Activated naive CD8-positive, alpha-beta T cell (primary cell): Measurements from ENCODE around the gene IL10RB.

Experiments used
- H3K27ac Mint-ChIP-seq: one replicate; pipeline ENCODE4 v1.8.0; 2021; ENCODE audit warnings: mixed read lengths
- H3K27me3 Mint-ChIP-seq: one replicate; pipeline ENCODE4 v1.8.0; 2021; ENCODE audit warnings: mixed read lengths
- H3K36me3 Mint-ChIP-seq: one replicate; pipeline ENCODE4 v1.8.0; 2021; ENCODE audit warnings: mixed read lengths
- H3K4me1 Mint-ChIP-seq: one replicate; pipeline ENCODE4 v1.8.0; 2021; ENCODE audit warnings: low read depth, mixed read lengths
- H3K4me3 Mint-ChIP-seq: one replicate; pipeline ENCODE4 v1.8.0; 2021; ENCODE audit warnings: mild to moderate bottlenecking, mixed read lengths
- H3K9me3 Mint-ChIP-seq: one replicate; pipeline ENCODE4 v1.8.0; 2021; ENCODE audit warnings: low read depth, mixed read lengths

Gene IL10RB

DNA sequence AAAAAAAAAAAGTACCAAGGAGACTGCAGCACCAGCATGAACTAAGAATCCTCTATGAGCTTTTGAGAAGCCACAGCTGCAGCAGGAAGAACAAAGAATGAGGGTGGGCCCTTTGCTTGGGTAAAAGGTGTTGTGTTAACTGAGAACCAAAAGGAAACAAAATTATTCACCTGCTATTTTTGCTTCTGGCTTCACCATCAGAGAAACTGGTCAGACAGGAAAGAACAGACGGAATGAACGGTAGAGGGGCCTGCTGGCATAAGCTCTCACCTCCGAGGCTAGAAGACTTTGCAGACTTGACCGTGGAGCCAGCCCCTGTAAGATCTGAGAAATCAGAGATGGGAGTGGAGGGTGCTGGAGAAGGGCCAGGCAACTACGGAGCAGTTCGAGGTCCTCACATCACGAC lies 27.6 kb downstream of the IL10RB start:
- Mint-ChIP-seq H3K4me3 (peak overlapping the region; percentile 42), H3K27ac (peak overlapping the region; percentile 76), H3K27me3 (no peaks in the 10 kb centered on the region), H3K4me1 (peaks cover 31% of the 10 kb centered on the region), H3K9me3 (no peaks in the 10 kb centered on the region), H3K36me3 (peaks cover 8% of the 10 kb centered on the region)

DNA sequence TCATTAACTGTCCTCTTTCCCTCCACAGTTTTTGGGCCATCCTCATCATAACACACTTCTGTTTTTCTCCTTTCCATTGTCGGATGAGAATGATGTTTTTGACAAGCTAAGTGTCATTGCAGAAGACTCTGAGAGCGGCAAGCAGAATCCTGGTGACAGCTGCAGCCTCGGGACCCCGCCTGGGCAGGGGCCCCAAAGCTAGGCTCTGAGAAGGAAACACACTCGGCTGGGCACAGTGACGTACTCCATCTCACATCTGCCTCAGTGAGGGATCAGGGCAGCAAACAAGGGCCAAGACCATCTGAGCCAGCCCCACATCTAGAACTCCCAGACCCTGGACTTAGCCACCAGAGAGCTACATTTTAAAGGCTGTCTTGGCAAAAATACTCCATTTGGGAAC lies 30.0 kb downstream of the IL10RB start:
- Mint-ChIP-seq H3K27me3 (no peaks in the 10 kb centered on the region), H3K36me3 (peaks cover 8% of the 10 kb centered on the region), H3K9me3 (no peaks in the 10 kb centered on the region), H3K4me3 (no peak overlapping the region), H3K27ac (peak overlapping the region; percentile 54), H3K4me1 (peaks cover 53% of the 10 kb centered on the region)

DNA sequence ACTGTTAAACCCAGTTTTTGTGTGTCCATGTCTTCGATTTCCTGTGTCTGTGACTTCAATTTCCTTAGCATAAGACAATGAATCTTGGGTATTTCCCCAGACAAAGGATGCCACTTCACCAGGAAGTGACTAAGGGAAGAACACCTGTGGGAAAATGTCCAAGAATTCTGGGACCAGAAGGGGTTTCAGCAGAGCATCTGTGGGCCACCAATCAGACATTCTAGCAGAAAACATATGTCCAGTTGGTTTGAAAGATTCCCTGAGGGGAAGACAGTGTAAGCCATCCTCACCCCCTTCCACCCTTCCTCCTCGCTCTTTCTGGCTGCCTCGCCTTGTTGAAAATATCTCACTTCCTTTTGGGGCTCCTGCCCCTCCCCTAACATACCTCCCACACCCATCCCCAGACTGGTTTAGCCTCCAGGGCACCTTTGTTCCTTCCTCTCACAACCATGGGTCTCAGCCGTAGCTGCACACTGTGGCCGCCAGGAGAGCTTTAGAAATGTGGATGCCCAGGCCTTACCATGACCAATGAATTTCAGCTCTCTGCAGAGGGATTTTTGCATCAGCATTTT lies 33.1 kb downstream of the IL10RB start:
- Mint-ChIP-seq H3K36me3 (peaks cover 8% of the 10 kb centered on the region), H3K27me3 (no peaks in the 10 kb centered on the region), H3K9me3 (no peaks in the 10 kb centered on the region), H3K27ac (peak overlapping the region; percentile 93), H3K4me3 (peak overlapping the region; percentile 67), H3K4me1 (peaks cover 47% of the 10 kb centered on the region)

DNA sequence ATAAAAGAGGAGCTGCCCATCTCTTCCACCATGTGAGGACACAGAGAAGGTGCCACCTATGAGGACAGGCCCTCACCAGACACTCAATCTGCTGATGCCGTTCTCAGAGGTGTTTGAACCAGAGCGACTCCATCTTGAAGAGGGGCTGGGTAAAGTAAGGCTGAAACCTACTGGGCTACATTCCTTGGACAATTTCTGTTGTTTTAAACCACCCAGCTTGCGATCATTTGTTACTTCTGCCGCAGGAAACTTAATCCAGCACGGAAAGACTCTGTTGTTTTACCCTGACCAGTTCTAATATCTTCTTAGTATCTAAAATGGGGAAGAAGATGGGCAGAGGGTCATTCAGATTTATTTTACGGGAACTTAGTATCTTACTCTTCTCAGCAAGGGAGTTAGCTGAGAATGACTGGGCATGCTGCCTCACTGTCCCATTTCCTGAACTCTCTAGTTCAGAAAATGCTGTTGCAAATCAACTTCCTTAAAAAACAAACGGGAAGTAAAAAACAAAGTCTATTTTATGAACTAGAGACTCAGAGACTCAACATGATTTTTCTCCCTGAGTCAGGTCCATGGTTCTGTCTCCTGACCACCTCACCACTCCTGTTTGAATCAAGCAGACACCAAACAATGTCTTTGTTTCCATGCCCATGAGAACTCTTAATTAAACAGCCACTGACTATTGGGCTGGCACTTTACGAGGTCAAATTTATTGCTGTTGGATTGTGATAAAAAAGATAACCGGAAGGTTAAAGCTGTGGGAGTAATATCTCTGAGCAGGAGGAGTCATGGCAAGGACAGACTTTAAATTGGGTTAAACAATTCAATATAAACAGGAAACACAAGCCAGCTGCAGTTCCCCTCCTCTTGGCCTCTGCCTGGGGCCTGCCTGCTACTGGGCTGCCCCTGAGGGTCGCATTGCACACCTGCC lies 34.8 kb downstream of the IL10RB start:
- Mint-ChIP-seq H3K4me3 (no peak overlapping the region), H3K27ac (peak overlapping the region; percentile 54), H3K36me3 (peaks cover 5% of the 10 kb centered on the region), H3K27me3 (no peaks in the 10 kb centered on the region), H3K4me1 (peaks cover 46% of the 10 kb centered on the region), H3K9me3 (no peaks in the 10 kb centered on the region)

DNA sequence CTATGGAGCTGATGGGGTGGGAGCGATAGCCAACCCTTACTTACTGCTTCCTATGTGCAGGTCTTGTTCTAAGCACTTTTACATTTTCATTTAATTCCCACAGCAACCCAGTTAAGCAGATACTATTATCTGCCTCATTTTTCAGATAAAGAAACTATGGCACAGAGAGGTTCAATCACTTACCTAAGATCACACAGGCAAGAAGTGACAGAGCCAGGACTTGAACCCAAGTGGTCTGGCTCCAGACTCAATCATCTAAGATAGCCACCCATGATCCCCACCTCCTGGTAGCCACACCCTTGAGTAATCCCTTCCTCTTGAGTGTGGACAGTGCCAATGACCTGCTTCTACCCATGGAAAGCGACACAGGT lies 35.5 kb downstream of the IL10RB start:
- Mint-ChIP-seq H3K27me3 (no peaks in the 10 kb centered on the region), H3K4me1 (peaks cover 46% of the 10 kb centered on the region), H3K4me3 (no peak overlapping the region), H3K27ac (peak overlapping the region; percentile 54), H3K9me3 (no peaks in the 10 kb centered on the region), H3K36me3 (peaks cover 2% of the 10 kb centered on the region)

DNA sequence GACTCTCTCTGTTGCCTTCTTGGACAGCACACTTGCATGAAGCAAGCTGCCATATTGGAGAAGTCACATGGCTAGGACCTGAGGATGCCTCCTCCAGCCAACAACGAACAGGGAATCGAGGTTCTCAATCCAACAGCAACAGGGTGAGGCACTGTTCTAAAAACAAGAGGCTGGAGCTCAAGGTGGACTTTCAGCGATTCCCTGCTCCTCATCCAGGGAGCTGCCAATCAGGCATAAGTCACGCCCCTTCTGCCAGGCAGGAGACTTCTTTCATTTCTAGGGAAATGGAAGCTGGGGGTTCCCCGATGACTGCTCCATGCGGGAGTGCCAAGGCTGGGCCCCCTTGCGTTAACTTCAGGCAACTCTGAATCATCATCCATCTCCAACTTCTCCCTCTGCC lies 35.9 kb downstream of the IL10RB start:
- H3K36me3 Mint-ChIP-seq = peaks cover 2% of the 10 kb centered on the region
- peaks cover 45% of the 10 kb centered on the region for H3K4me1 Mint-ChIP-seq
- no peaks in the 10 kb centered on the region for H3K9me3 Mint-ChIP-seq
- no peak overlapping the region for H3K4me3 Mint-ChIP-seq
- H3K27me3 Mint-ChIP-seq = no peaks in the 10 kb centered on the region
- no peak overlapping the region for H3K27ac Mint-ChIP-seq

DNA sequence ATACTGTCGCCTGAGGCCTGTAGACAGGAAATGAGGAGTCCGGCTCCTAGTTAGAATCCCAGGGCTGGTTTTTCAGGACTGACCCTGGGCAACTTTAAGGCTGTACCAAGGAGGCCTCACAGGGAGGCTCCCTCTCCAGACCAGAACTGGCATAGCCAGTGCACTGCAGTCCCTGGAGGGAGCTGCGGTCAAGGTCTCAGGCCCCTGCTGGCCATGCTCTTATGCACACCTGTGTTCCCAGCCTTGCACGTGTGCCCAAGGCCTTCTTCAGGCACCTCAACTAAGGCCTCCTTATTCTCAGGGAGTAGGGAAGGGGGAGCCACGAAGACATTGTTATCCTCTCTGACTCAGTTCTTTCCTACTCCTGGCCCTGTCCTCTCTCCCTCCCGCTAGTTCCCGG lies 36.6 kb downstream of the IL10RB start:
- Mint-ChIP-seq H3K4me3 (no peak overlapping the region), H3K27ac (no peak overlapping the region), H3K4me1 (peaks cover 43% of the 10 kb centered on the region), H3K9me3 (no peaks in the 10 kb centered on the region), H3K27me3 (no peaks in the 10 kb centered on the region), H3K36me3 (no peaks in the 10 kb centered on the region)

DNA sequence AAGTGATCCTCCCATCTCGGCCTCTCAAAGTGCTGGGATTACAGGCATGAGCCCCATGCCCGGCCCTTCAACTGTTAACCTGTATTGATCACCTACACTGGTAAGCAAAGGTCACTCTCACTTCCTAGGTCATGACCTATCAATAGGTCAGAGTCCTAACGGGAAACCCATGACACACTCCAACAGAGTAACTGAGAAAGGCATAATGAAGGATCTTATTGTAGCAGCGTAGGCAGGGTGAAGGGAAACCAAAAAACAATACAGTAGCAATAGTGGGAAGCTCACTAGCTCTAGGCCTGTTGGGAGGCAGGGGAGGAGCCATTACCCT lies 39.1 kb downstream of the IL10RB start:
- Mint-ChIP-seq H3K27ac (no peak overlapping the region), H3K9me3 (no peaks in the 10 kb centered on the region), H3K4me3 (no peak overlapping the region), H3K27me3 (no peaks in the 10 kb centered on the region), H3K4me1 (peaks cover 32% of the 10 kb centered on the region), H3K36me3 (no peaks in the 10 kb centered on the region)

DNA sequence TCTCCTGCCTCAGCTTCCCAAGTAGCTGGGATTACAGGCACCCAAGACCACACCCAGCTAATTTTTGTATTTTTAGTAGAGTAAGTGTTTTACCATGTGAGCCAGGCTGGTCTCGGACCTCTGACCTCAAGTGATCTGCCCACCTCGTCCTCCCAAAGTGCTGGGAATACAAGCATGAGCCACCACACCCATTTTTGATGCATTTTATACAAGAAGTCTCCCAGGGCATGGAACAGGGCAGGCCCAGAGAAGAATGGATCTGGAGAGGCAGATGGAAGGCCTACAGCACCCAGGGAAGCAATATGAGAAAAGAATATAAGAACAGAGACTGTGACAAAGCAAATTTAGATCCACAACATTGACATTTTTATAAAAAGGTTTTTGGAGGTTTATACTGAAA lies 39.8 kb downstream of the IL10RB start:
- no peaks in the 10 kb centered on the region for H3K36me3 Mint-ChIP-seq
- no peaks in the 10 kb centered on the region for H3K9me3 Mint-ChIP-seq
- no peak overlapping the region for H3K27ac Mint-ChIP-seq
- H3K4me3 Mint-ChIP-seq = no peak overlapping the region
- no peaks in the 10 kb centered on the region for H3K27me3 Mint-ChIP-seq
- H3K4me1 Mint-ChIP-seq = peaks cover 26% of the 10 kb centered on the region

DNA sequence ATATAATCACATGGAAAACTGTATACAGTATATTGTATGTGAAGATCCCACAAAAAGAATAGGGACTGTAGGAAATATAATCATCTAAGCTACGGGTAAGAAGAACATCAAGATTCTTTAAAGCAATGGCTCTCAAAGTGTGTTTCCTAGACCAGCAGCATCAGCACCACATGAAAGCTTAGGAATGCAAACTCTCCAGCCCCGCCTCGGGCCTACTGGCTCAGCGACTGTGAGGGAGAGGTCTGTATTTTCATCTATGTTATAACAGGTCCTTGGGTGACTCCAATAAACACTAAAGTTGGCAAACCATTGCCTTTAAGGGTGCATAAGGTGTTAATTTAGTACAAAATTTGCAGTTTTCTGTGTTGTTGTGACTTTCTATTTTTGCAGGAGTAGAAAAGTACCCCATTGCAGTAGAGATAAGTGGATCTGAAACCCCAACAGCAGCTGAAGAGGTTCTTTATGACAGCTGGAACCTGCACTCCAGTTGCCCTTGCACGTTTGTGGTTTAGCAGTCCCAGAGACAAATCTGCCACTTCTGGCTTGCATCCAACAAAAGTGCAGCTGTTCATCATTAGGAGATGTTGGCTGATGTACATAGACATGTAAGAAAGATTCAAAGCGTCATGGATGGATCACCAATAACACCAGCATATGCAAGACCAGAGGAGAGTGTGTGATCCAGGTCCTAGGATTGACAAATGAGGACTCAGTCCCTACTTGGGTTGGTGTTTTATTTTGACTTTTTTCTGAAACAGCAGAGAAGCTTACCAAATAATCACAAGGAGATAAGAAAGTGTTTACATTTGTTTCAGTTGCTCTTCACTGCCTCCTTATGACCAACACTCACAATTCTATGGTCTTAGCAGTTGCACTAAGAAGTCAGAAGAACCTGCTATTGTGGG lies 42.7 kb downstream of the IL10RB start:
- no peaks in the 10 kb centered on the region for H3K9me3 Mint-ChIP-seq
- no peak overlapping the region for H3K27ac Mint-ChIP-seq
- peaks cover 17% of the 10 kb centered on the region for H3K4me1 Mint-ChIP-seq
- H3K27me3 Mint-ChIP-seq = no peaks in the 10 kb centered on the region
- H3K36me3 Mint-ChIP-seq = no peaks in the 10 kb centered on the region
- H3K4me3 Mint-ChIP-seq = no peak overlapping the region

DNA sequence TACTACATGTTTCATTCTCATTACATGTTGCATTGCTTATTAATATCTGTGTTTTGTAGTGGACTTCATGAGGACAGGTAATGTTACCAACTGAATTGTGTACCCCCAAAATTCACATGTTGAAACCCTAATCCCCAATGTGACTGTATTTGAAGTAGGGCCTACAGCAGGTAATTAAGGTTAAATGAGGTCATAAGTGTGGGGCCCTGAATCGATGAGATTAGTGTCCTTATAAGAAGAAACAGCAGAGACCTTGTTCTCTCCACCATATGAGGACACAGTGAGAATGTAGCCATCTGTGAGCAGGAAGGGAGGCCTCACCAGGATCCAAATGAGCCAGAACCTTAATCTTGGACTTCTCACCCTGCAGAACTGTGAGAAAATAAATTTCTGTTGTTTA lies 43.6 kb downstream of the IL10RB start:
- no peak overlapping the region for H3K27ac Mint-ChIP-seq
- H3K9me3 Mint-ChIP-seq = no peaks in the 10 kb centered on the region
- H3K4me3 Mint-ChIP-seq = no peak overlapping the region
- no peaks in the 10 kb centered on the region for H3K27me3 Mint-ChIP-seq
- H3K36me3 Mint-ChIP-seq = no peaks in the 10 kb centered on the region
- peaks cover 12% of the 10 kb centered on the region for H3K4me1 Mint-ChIP-seq

DNA sequence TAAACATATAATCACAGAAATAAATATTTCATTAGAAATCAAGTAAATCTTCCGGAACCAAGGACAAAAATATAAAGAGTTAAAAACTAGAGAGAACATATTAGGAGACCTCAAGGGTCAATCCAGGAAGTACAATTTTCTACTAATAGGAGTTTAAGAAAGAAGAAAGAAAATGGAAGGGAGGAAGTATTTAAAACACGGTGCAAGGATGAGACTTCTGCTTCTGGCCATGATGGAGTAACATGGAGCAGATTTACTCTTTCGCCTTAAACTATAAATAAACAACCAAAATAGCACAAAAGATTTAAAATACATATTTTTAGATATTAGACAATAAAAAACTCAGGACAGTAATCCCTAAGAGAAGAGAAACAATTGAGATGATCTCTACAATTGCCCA lies 46.0 kb downstream of the IL10RB start:
- Mint-ChIP-seq H3K36me3 (no peaks in the 10 kb centered on the region), H3K27ac (no peak overlapping the region), H3K27me3 (no peaks in the 10 kb centered on the region), H3K4me3 (no peak overlapping the region), H3K4me1 (peaks cover 12% of the 10 kb centered on the region), H3K9me3 (no peaks in the 10 kb centered on the region)

DNA sequence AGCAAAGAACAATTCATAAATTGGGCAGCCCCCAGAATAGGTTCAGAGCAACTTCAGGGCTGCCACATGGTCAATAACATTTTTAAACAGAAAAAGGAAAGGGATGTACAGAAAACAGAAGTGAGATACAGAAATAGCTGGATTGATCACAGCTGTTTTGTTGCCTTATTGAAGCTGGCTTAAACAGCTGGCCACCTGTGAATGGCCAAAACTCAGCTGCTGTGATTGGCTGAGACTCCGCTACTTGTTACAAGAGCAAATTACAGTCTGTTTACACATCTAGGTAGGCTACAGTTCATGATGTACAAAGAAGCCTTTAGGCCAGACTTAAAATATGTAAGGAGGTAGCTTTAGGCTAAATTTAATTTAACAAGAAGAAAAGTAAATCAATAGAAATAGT lies 47.0 kb downstream of the IL10RB start:
- H3K4me3 Mint-ChIP-seq = no peak overlapping the region
- H3K9me3 Mint-ChIP-seq = no peaks in the 10 kb centered on the region
- H3K4me1 Mint-ChIP-seq = peaks cover 10% of the 10 kb centered on the region
- H3K27ac Mint-ChIP-seq = no peak overlapping the region
- no peaks in the 10 kb centered on the region for H3K36me3 Mint-ChIP-seq
- H3K27me3 Mint-ChIP-seq = no peaks in the 10 kb centered on the region

DNA sequence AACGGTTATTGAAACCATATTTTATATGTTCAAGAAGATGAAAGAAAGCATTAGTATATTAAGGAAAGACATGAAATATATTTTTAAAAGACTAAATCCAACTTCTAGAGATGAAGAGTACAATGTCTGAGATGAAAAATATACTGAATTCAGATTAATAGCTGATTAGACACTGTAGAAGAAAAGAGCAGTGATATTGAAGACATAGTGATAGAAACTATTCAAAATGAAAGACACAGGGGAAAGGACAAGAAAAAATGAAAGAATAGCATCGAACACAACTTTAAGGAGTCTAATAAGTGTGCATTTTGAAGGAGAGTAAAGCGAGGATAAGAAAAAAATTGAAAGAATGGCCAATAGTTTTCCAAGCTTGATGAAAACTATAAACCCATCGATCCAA lies 47.4 kb downstream of the IL10RB start:
- Mint-ChIP-seq H3K9me3 (no peaks in the 10 kb centered on the region), H3K36me3 (no peaks in the 10 kb centered on the region), H3K27ac (no peak overlapping the region), H3K4me3 (no peak overlapping the region), H3K27me3 (no peaks in the 10 kb centered on the region), H3K4me1 (peaks cover 8% of the 10 kb centered on the region)

DNA sequence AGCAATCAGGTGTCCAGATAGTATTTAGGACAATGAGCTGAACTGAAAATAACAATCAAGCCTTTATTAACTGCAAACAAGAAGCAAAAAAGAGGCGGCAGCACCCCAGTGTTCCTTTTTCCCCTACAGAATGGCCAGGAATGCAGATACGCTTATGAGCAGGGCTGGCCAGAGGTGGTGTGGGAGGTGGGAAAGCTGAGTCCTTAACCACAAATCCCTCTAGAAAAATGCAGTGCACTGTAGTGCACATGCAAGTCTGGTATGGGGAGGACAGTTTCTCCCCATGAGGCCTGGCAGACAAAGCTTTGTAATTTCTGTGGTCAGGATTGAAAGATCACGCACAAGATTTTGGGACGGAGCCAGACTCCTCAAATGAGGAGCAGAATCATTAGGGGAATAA lies 47.9 kb downstream of the IL10RB start:
- Mint-ChIP-seq H3K27ac (no peak overlapping the region), H3K27me3 (no peaks in the 10 kb centered on the region), H3K4me1 (peaks cover 3% of the 10 kb centered on the region), H3K4me3 (no peak overlapping the region), H3K36me3 (no peaks in the 10 kb centered on the region), H3K9me3 (no peaks in the 10 kb centered on the region)
